Adrenal gland (tissue), 12 donors: ENCODE data around the gene NTRK1. TPM values are rescaled to one million over a fixed set of nuclear protein-coding genes. Genes with fewer than 3 reads are reported as not detected.

Source experiments
- DNase-seq, 7 donors: peaks; one replicate each; pipeline ENCODE4 v3.0.0-alpha.2; 2019 to 2020
- H3K27ac ChIP-seq, 5 donors: fragments of 200-600 bp; sonication (generic) in 4 of 5; 1 replicate in 3 of 5; 2 replicates in 2 of 5; pipeline versions ENCODE4 v1.5.1 to v1.8.0; 2016 to 2020; ENCODE audit warnings: mild to moderate bottlenecking in 1 of 5
- H3K27me3 ChIP-seq: fragments of 200-600 bp; 2 replicates; pipeline ENCODE4 v1.8.0; 2021
- H3K36me3 ChIP-seq, 2 donors: fragments of 200-600 bp; replicated peaks in 1 of 2; 1 replicate in 1 of 2; 2 replicates in 1 of 2; pipeline versions ENCODE4 v1.5.1 to v1.8.0; 2018 to 2022
- H3K4me1 ChIP-seq, 2 donors: fragments of 200-600 bp; replicated peaks in 1 of 2; 1 replicate in 1 of 2; 2 replicates in 1 of 2; pipeline versions ENCODE4 v1.5.1 to v1.8.0; 2018 to 2021
- H3K4me3 ChIP-seq, 4 donors: fragments of 200-600 bp; sonication (generic) in 3 of 4; one replicate each; pipeline ENCODE4 v1.5.1; 2016 to 2018
- H3K9me3 ChIP-seq, 3 donors: fragments of 200-600 bp; sonication (generic) in 1 of 3; replicated peaks in 1 of 3; 1 replicate in 2 of 3; 2 replicates in 1 of 3; pipeline versions ENCODE4 v1.5.1 to v1.8.0; 2016 to 2021
- POLR2A ChIP-seq, 2 donors: fragments of 450-650 bp; IDR thresholded peaks; one replicate each; pipeline ENCODE4 v1.6.1; 2017; ENCODE audit warnings: antibody characterized with exemption in 2 of 2, mild to moderate bottlenecking in 2 of 2, moderate library complexity in 1 of 2
- WGBS, 4 donors: extraction: QIAGEN DNeasy Blood & Tissue Kit in 2 of 4; methylation state at CpG; one replicate each; pipeline versions ENCODE4 v1.1.5 to v1.1.7; 2013 to 2017; 5-methylcytosine and 5-hydroxymethylcytosine counted together
- intact Hi-C, 2 donors: fragments of 100-400 bp; cut with DNase I; formaldehyde crosslinking; loops; one replicate each; pipeline versions ENCODE4 v1.14.1 to v1.15.0; 2022 to 2023
- polyA plus RNA-seq, 3 donors: library from polyadenylated mRNA; stranded (reverse); fragments of 200-250 nt in 2 of 3; fragments of 350-450 nt in 1 of 3; fragmentation: Illumina TruSeq in 1 of 3; extraction: RNeasy Lipid Tissue Mini Kit (QIAGEN cat#74804) in 1 of 3; gene quantifications; one replicate each; pipeline ENCODE4 v1.2.3, GENCODE V29; 2013 to 2014
- total RNA-seq, 9 donors: library from RNA; depleted of rRNA in 4 of 9; stranded (reverse); fragments of >200 nt in 4 of 9; fragments of 120-200 nt in 1 of 9; fragmentation: NEBNext Ultra II Directional in 1 of 9; extraction: Animal tissue kit (Norgen Biotek cat#: 25700) in 1 of 9; gene quantifications; one replicate each; pipeline versions ENCODE4 v1.1.0 to v1.2.4, GENCODE V29; 2013 to 2023
- TF ChIP-seq, protein P1 (sequence below), 6 experiments: fragments of 450-650 bp in 4 of 6; fragments of 200-600 bp in 2 of 6; sonication (generic) in 1 of 6; IDR thresholded peaks; 1 replicate in 5 of 6; 2 replicates in 1 of 6; pipeline versions ENCODE4 v1.5.1 to v1.8.0; 2016 to 2021; ENCODE audit warnings: antibody characterized with exemption in 6 of 6, mild to moderate bottlenecking in 2 of 6, moderate library complexity in 1 of 6
- donor health status: healthy with polysubstance abuse.
- donor health status: Bipolar disorder and iron deficiency.
- donor health status: DM: yes; HTN: yes; CAD: no.
- donor health status: DM: no; HTN: no; CAD: no.
- donor health status: DM: no; HTN: no; CAD: no.
- donor health status: DM: yes; HTN: yes; CAD: no.

The NTRK1 gene
- total and polyA plus RNA-seq, 12 donors = 0.26 to 22.6 (median 5.7) TPM; not detected in 1

DNA sequence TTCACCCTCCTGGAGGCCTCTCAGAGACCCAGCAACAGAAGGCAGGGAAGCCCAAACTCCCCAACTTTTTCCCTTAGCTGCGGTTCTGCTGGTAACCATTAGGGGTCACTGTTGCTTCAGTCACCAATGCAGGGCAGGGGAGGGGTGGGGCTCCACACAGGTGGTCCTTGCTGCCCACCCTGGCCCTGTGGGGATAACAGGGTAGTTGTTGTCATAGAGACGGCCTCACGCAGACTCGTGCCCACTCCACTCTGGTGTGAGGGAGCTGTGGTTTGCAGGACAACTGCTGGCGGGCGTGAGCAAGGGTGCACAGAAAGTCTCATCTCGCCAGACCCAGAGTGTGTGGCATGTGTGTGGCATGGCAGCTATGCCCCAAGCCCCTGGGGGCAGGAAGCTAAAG, 21.7 kb upstream of the NTRK1 start:
- Histone ChIP-seq H3K36me3 (no peaks in the 10 kb centered on the region), H3K27me3 (peaks cover 12% of the 10 kb centered on the region), H3K4me1 (no peaks in the 10 kb centered on the region), H3K9me3 (no peaks in the 10 kb centered on the region), H3K27ac (no peak overlapping the region), H3K4me3 (no peak overlapping the region)
- DNase-seq = peak in 2 of 7 donors; percentile 29 to 46
- 0 to 34% (median 29%) methylated on average over 2 to 7 of the region's 7 CpGs for WGBS, 4 donors
- intact Hi-C loops = no loop called here
- no peak for TF ChIP-seq POLR2A (IDR thresholded peaks at IDR 0.05)
- TF ChIP-seq, protein P1, sequence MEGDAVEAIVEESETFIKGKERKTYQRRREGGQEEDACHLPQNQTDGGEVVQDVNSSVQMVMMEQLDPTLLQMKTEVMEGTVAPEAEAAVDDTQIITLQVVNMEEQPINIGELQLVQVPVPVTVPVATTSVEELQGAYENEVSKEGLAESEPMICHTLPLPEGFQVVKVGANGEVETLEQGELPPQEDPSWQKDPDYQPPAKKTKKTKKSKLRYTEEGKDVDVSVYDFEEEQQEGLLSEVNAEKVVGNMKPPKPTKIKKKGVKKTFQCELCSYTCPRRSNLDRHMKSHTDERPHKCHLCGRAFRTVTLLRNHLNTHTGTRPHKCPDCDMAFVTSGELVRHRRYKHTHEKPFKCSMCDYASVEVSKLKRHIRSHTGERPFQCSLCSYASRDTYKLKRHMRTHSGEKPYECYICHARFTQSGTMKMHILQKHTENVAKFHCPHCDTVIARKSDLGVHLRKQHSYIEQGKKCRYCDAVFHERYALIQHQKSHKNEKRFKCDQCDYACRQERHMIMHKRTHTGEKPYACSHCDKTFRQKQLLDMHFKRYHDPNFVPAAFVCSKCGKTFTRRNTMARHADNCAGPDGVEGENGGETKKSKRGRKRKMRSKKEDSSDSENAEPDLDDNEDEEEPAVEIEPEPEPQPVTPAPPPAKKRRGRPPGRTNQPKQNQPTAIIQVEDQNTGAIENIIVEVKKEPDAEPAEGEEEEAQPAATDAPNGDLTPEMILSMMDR (IDR thresholded peaks at IDR 0.05) = peak; percentile 69 to 91 (median 82)

DNA sequence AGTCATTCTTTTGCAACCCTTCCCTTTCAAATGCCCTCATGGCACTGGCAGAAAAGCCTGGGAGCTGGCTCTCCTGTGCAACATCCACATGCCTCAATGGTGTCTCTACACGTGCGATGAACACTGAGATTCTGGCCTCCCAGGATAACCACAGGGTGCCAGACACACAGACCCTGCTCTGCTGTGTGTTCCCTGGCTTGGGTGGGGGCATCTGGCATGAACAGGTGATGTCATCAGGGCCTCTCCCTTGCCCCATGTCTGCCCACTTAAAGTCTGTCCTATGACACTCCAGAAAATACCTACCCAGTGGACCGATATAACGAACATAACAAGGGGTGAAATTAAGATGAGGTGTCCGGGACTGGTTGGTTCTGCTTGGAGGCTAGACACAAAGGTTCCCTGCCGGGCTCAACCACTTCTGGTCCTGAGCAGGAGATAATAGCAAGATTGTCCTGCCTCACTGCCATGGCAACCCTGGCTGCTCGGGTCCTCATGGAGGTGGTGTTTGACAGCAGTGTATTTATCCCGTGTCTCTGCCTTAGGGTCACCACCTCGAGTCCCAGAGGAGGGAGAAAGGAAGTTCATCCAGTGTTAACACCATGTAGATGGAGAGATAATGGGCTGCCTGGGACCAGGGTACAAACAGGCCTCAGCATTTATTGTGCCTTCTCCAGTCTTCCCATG, 21.1 kb upstream of the NTRK1 start:
- no peak overlapping the region for H3K4me3 ChIP-seq
- no peaks in the 10 kb centered on the region for H3K9me3 ChIP-seq
- DNase-seq = no peak
- TF ChIP-seq, protein P1 (IDR thresholded peaks at IDR 0.05) = no peak
- no peak for TF ChIP-seq POLR2A (IDR thresholded peaks at IDR 0.05)
- peaks cover 17% of the 10 kb centered on the region for H3K27me3 ChIP-seq
- no peaks in the 10 kb centered on the region for H3K4me1 ChIP-seq
- no peak overlapping the region for H3K27ac ChIP-seq
- no peaks in the 10 kb centered on the region for H3K36me3 ChIP-seq
- 23 to 37% (median 33%) methylated on average over 7 to 9 of the region's 9 CpGs for WGBS, 4 donors
- intact Hi-C loops = loop anchor here in 1 of 2 donors (5.0 kb wide), 1 partner anchor 48 kb away; no protein-coding TSS in a partner anchor

DNA sequence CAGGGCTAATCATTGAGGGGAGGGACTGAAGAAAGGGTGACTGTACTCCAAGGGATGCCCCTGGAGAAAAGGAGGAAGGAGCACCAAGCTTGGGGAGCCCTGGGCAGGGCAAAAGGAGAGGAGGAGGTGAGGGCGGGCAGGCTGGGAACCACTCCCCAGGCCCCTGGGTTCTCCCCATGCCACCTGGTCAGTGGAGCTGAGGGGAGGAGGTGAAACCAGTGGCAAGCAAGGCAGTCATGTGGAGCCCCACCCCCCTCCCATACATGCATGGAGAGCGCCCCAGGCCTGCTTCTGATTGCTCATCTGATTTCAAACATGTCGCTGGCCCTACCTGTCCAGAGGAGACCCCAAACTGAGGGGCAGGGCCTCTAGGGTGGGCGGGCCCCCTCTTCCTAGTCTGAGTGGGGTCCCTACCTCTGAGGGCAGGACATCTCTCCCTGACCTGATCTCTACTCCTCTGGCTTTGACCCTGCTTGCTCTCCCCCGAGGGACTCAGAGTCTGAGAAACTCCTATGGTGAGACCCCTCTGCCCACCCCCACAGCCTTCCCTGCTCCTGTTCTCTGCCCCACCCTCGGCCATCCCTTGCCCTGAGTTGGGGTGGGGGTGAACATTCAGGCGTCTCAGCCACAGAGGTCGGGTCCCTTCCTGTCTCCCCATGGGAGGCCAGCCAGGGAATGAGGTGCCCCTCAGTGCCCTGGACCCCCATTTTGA, 20.3 kb upstream of the NTRK1 start:
- Histone ChIP-seq H3K9me3 (no peaks in the 10 kb centered on the region), H3K36me3 (no peaks in the 10 kb centered on the region), H3K27me3 (peaks cover 24% of the 10 kb centered on the region), H3K27ac (no peak overlapping the region), H3K4me3 (no peak overlapping the region), H3K4me1 (peaks cover 0 to 3% of the 10 kb centered on the region in 2 donors)
- no peak for DNase-seq
- 56 to 84% (median 69%) methylated on average over 3 to 8 of the region's 8 CpGs for WGBS, 4 donors
- TF ChIP-seq POLR2A (IDR thresholded peaks at IDR 0.05) = no peak
- TF ChIP-seq, protein P1 (IDR thresholded peaks at IDR 0.05) = no peak
- intact Hi-C loops = loop anchor here in 1 of 2 donors (5.0 kb wide), 1 partner anchor 47 kb away; no protein-coding TSS in a partner anchor

DNA sequence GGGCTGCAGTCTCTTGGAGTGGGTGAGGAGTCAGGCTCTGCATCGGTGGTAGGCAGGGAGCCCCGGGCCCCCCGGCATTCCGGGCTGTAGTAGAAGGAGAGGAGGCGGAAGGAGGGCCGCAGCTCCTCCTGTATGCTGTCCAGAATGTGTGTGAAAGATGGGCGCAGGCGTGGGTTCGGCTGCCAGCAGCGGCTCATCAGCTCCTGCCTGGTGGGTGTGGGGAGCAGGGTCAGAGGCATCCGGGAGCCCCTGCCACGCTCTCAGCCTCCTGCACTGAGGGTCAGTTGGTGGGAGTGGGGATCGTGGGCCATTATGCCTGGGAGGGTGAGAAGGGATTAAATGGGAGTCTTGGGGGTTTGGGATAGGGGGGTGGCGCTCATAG, 19.8 kb upstream of the NTRK1 start:
- H3K36me3 ChIP-seq = no peaks in the 10 kb centered on the region
- H3K4me1 ChIP-seq = peaks cover 0 to 3% of the 10 kb centered on the region in 2 donors
- TF ChIP-seq POLR2A (IDR thresholded peaks at IDR 0.05) = no peak
- TF ChIP-seq, protein P1 (IDR thresholded peaks at IDR 0.05) = no peak
- H3K9me3 ChIP-seq = no peaks in the 10 kb centered on the region
- no peak overlapping the region for H3K4me3 ChIP-seq
- intact Hi-C loops = loop anchor here in 1 of 2 donors (5.0 kb wide), 1 partner anchor 46 kb away; no protein-coding TSS in a partner anchor
- 50 to 76% (median 55%) methylated on average over 6 to 14 of the region's 14 CpGs for WGBS, 4 donors
- no peak overlapping the region for H3K27ac ChIP-seq
- no peak for DNase-seq
- H3K27me3 ChIP-seq = peaks cover 29% of the 10 kb centered on the region
